K562 (cell line): ENCODE measurements around the gene OPA3. TPM values are rescaled to one million over a fixed set of nuclear protein-coding genes. Genes with fewer than 3 reads are reported as not detected.

ENCODE experiments used
- CUX1 ChIP-seq: fragments of 200-800 bp; sonication (Bioruptor generic); IDR thresholded peaks from 2 replicates; pipeline ENCODE4 v1.6.1; 2016; ENCODE audit warnings: missing genetic modification characterization, missing compliant biosample characterization
- ETS2 ChIP-seq: IDR thresholded peaks from 2 replicates; pipeline ENCODE4 v1.6.1; 2016; ENCODE audit warnings: borderline replicate concordance, missing genetic modification characterization, mild to moderate bottlenecking, moderate library complexity, missing compliant biosample characterization; ENCODE audit not compliant: poor library complexity, severe bottlenecking
- FIP1L1 ChIP-seq: fragments of 200-400 bp; formaldehyde crosslinking; IDR thresholded peaks from 2 replicates; pipeline ENCODE4 v1.6.1; 2018; ENCODE audit warnings: mild to moderate bottlenecking, low read depth, low read length; ENCODE audit not compliant: poor library complexity, severe bottlenecking
- FOXM1 ChIP-seq, 2 experiments: fragments of 450-650 bp in 1 of 2; sonication (generic) in 1 of 2; formaldehyde crosslinking in 1 of 2; IDR thresholded peaks; 2 replicates each; pipeline versions ENCODE4 v1.6.1 to v1.9.0; 2017 to 2022; ENCODE audit warnings: low read depth in 2 of 2, mild to moderate bottlenecking in 2 of 2, missing genetic modification reagents in 1 of 2, moderate library complexity in 1 of 2
- KLF16 ChIP-seq: IDR thresholded peaks from 2 replicates; pipeline ENCODE4 v1.6.1; 2016; ENCODE audit warnings: antibody characterized with exemption
- MITF ChIP-seq: IDR thresholded peaks from 2 replicates; pipeline ENCODE4 v1.6.1; 2014; ENCODE audit warnings: antibody characterized with exemption
- MTA3 ChIP-seq: fragments of 450-650 bp; formaldehyde crosslinking; IDR thresholded peaks from 2 replicates; pipeline ENCODE4 v1.6.1; 2017; ENCODE audit warnings: mild to moderate bottlenecking, borderline replicate concordance
- NCOA1 ChIP-seq: fragments of 450-650 bp; IDR thresholded peaks from 2 replicates; pipeline ENCODE4 v1.6.1; 2016; ENCODE audit warnings: low read depth
- RBM39 ChIP-seq: fragments of 200-400 bp; formaldehyde crosslinking; optimal IDR thresholded peaks from 2 replicates; pipeline ENCODE3; 2018; ENCODE audit warnings: low read depth, low read length
- REST ChIP-seq, 2 experiments: fragments of 450-650 bp; formaldehyde crosslinking in 1 of 2; IDR thresholded peaks; 2 replicates each; pipeline versions ENCODE4 v1.4.0 to v1.6.1; 2014 to 2020; ENCODE audit warnings: mild to moderate bottlenecking in 2 of 2, borderline replicate concordance in 1 of 2, low read depth in 1 of 2
- RNF2 ChIP-seq: sonication (generic); IDR thresholded peaks from 2 replicates; pipeline ENCODE4 v1.6.1; 2016
- polyA plus RNA-seq, 8 experiments: library from polyadenylated mRNA; depleted of rRNA in 4 of 8; stranded (reverse) in 5 of 8; unstranded in 3 of 8; fragments of >200 nt; fragmentation: Nextera tagmentation in 2 of 8; fragmentation: Illumina TruSeq in 1 of 8; extraction: Ambion mirVana in 2 of 8; extraction: Trizol in 1 of 8; gene quantifications; 2 replicates each; pipeline versions ENCODE4 v1.2.1 to v1.2.3, GENCODE V29; 2011 to 2014; ENCODE audit warnings: inconsistent platforms in 1 of 8, missing spikeins in 1 of 8
- total RNA-seq, 7 experiments: library from RNA; depleted of rRNA in 6 of 7; stranded (reverse); fragments of >200 nt in 6 of 7; fragmentation: Illumina TruSeq in 2 of 7; extraction: Trizol in 2 of 7; gene quantifications; 2 replicates each; pipeline versions ENCODE4 v1.2.1 to v1.2.3, GENCODE V29; 2011 to 2021; ENCODE audit warnings: low replicate concordance in 1 of 7

The OPA3 gene
- total and polyA plus RNA-seq, 9 of the 15 experiments (the other 6 are each of a cell fraction or from before 2014, with no cell fraction given): 1.4 to 18.8 (median 9.0) TPM

GRCh38 chr19:45506246-45506988, 78.2 kb downstream of the OPA3 start (continued):
- TF ChIP-seq RNF2 (peak; percentile 47; the same call in 1 of the 2 replicates), MITF (0 out of 2 replicates have a peak, but pooled peaks have one; percentile 6), NCOA1 (peak; percentile 42; the same call in 1 of the 2 replicates), REST (IDR thresholded peaks at IDR 0.05; ENCODE audit: borderline replicate concordance) (peak; percentile 32; the same call in 1 of the 2 replicates), REST (CRISPR knock-in tag; IDR thresholded peaks at IDR 0.05; ENCODE audit: low read depth) (peak; percentile 33; the same call in 1 of the 2 replicates), CUX1 (CRISPR knock-in tag) (peak; percentile 15; the same call in 1 of the 2 replicates), FOXM1 (IDR thresholded peaks at IDR 0.05; ENCODE audit: low read depth) (peak; percentile 16; the same call in 1 of the 2 replicates), FOXM1 (CRISPR knock-in tag; IDR thresholded peaks at IDR 0.05; ENCODE audit: low read depth) (no peak), KLF16 (0 out of 2 replicates have a peak, but pooled peaks have one; percentile 35), MTA3 (peak; percentile 86), FIP1L1 (no peak), RBM39 (no peak), ETS2 (tag) (no peak)
